Measurements from ENCODE around the gene PGAP3.

PGAP3 gene

GRCh38 chr17:39704821-39705551, 17.1 kb upstream of the PGAP3 start:
- peak; percentile 21 for TF ChIP-seq CTCF (IDR thresholded peaks at IDR 0.05; ENCODE audit: low read length, missing control alignments)
- H3K4me3 ChIP-seq (replicated peaks; ENCODE audit: low read depth, low read length), result no peak overlapping the region
- DNase-seq (ENCODE audit: low read depth), result peak; percentile 24

GRCh38 chr17:39703913-39704312, 16.1 kb upstream of the PGAP3 start:
- no peak overlapping the region for H3K4me3 ChIP-seq (replicated peaks; ENCODE audit: low read depth, low read length)
- no peak for TF ChIP-seq CTCF (IDR thresholded peaks at IDR 0.05; ENCODE audit: low read length, missing control alignments)

GRCh38 chr17:39702901-39703893, 15.3 kb upstream of the PGAP3 start:
- H3K4me3 ChIP-seq (replicated peaks; ENCODE audit: low read depth, low read length), result no peak overlapping the region
- no peak for TF ChIP-seq CTCF (IDR thresholded peaks at IDR 0.05; ENCODE audit: low read length, missing control alignments)
- DNase-seq (ENCODE audit: low read depth), result no peak

More at GRCh38 chr17:39703913-39704312, 16.1 kb upstream of the PGAP3 start:
- DNase-seq (ENCODE audit: low read depth), result no peak

GRCh38 chr17:39701784-39702422, 14.0 kb upstream of the PGAP3 start:
- no peak for DNase-seq (ENCODE audit: low read depth)
- no peak for TF ChIP-seq CTCF (IDR thresholded peaks at IDR 0.05; ENCODE audit: low read length, missing control alignments)
- no peak overlapping the region for H3K4me3 ChIP-seq (replicated peaks; ENCODE audit: low read depth, low read length)

- peak overlapping the region; percentile 75 for H3K4me3 ChIP-seq (replicated peaks; ENCODE audit: low read depth, low read length)
- TF ChIP-seq CTCF (IDR thresholded peaks at IDR 0.05; ENCODE audit: low read length, missing control alignments), result no peak
- no peak for DNase-seq (ENCODE audit: low read depth)
Measured at GRCh38 chr17:39701012-39701783, 13.3 kb upstream of the PGAP3 start.

Data from fibroblast of pulmonary artery (primary cell).